ENCODE results near the gene TMTC4.
"Not testable (repeated sequence)": the region's sequence is repeated elsewhere in the genome, so short reads cannot be mapped to it uniquely, and the experiment has no call there.

The TMTC4 gene

DNA sequence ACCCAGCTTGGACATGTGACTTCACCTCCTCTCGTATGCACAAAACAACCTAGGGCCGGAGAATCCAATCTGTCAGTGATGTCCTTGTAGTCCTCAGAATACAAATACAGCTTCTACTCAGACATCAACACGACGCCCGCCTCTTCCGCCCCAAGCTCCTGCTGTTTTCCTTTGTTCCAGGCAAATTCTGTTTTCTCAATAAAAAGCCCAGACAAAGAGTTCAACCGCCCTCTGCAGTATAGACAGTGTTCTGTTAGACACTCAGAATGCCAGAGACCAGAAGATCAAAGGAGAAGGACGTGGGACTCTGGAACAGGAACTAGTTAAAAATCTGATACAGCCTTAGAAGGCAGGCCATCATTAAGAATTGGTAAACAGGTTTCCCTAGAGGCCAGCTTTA lies 44.0 kb downstream of the TMTC4 start:
- Histone ChIP-seq H3K4me1 (ENCODE audit: control insufficient read depth, insufficient read depth, low read length) (no peaks in the 10 kb centered on the region), H3K36me3 (ENCODE audit: control insufficient read depth, insufficient read depth, low read length) (peaks cover 12% of the 10 kb centered on the region; the same call in 1 of the 2 replicates), H3K27ac (ENCODE audit: low read length) (no peak overlapping the region), H3K4me3 (ENCODE audit: low read length) (no peak overlapping the region), H3K9me3 (ENCODE audit: control insufficient read depth, insufficient read depth, low read length) (no peaks in the 10 kb centered on the region), H3K27me3 (ENCODE audit: control insufficient read depth, insufficient read depth, low read length) (no peaks in the 10 kb centered on the region)
- no CpG with 5 or more reads among the region's 8 CpGs for WGBS (ENCODE audit: insufficient coverage, insufficient read length)
- DNase-seq (ENCODE audit: low read depth, low spot score) = no peak

DNA sequence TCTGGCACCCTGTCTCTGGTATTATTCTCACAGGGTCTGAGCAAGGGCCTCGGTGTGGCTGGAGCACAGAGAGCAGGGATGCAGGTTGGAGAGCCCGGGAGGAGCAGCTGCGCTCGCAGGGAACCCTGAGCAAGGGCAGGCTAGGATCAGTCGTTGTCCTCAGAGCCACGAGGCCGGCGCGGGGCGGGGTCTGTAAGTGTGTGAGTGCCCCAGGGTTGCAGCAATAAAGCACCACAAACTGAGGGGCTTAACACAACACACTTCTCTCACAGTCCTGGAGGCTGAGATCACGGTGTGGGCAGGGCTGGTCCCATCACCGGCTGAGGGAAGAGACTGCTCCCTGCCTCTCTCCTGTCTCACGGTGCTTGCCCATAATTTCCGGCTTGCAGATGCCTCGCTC lies 47.5 kb downstream of the TMTC4 start:
- H3K4me1 ChIP-seq (ENCODE audit: control insufficient read depth, insufficient read depth, low read length) = no peaks in the 10 kb centered on the region
- H3K27ac ChIP-seq (ENCODE audit: low read length) = no peak overlapping the region
- H3K4me3 ChIP-seq (ENCODE audit: low read length) = no peak overlapping the region
- DNase-seq (ENCODE audit: low read depth, low spot score) = no peak
- H3K36me3 ChIP-seq (ENCODE audit: control insufficient read depth, insufficient read depth, low read length) = peaks cover 11% of the 10 kb centered on the region; the same call in 1 of the 2 replicates
- H3K27me3 ChIP-seq (ENCODE audit: control insufficient read depth, insufficient read depth, low read length) = no peaks in the 10 kb centered on the region
- WGBS (ENCODE audit: insufficient coverage, insufficient read length) = no CpG with 5 or more reads among the region's 15 CpGs
- no peaks in the 10 kb centered on the region for H3K9me3 ChIP-seq (ENCODE audit: control insufficient read depth, insufficient read depth, low read length)

DNA sequence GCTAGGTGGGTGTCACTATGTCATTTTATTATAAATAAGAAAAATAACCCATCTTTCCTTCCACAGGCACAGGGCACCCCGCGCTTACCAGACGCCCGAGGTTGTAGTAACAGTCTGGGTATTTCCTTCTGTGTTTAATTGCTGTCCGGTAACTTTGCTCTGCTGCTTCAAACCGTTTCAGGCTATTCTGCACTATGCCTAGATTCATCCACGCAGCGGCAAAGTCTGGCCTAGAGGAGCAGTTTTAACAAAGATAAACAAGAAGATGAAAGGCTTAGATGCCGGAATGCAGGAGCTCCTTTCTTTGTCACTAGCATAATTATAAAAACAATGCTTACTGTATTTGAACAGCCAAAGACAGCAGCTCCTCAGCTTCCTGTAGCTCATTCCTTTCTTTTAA lies 49.1 kb downstream of the TMTC4 start:
- no peaks in the 10 kb centered on the region for H3K4me1 ChIP-seq (ENCODE audit: control insufficient read depth, insufficient read depth, low read length)
- no peak for DNase-seq (ENCODE audit: low read depth, low spot score)

DNA sequence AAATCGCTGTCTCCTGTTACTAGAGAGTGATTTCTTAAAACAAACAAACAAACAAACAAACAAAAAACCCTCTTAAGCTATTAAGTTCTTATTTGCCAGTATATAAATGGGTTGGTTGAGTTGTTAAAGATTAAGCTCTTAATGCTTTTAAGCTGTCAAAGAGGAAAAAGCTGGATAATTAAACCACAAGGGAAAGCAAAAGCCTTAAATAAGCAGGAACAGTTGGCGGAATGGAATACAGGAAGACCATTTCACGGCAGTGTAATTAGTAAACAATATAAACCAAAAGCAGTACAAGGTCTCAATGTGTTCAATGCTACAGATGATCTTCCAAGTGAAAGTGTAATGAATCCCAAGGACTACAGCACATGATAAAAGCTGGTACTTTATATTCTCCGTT lies 53.8 kb downstream of the TMTC4 start:
- no CpG with 5 or more reads among the region's 4 CpGs for WGBS (ENCODE audit: insufficient coverage, insufficient read length)

More for the DNA sequence above, 49.1 kb downstream of the TMTC4 start:
- peaks cover 11% of the 10 kb centered on the region; the same call in 1 of the 2 replicates for H3K36me3 ChIP-seq (ENCODE audit: control insufficient read depth, insufficient read depth, low read length)
- H3K9me3 ChIP-seq (ENCODE audit: control insufficient read depth, insufficient read depth, low read length) = no peaks in the 10 kb centered on the region
- WGBS (ENCODE audit: insufficient coverage, insufficient read length) = no CpG with 5 or more reads among the region's 9 CpGs
- no peak overlapping the region for H3K27ac ChIP-seq (ENCODE audit: low read length)
- H3K4me3 ChIP-seq (ENCODE audit: low read length) = no peak overlapping the region
- H3K27me3 ChIP-seq (ENCODE audit: control insufficient read depth, insufficient read depth, low read length) = no peaks in the 10 kb centered on the region

DNA sequence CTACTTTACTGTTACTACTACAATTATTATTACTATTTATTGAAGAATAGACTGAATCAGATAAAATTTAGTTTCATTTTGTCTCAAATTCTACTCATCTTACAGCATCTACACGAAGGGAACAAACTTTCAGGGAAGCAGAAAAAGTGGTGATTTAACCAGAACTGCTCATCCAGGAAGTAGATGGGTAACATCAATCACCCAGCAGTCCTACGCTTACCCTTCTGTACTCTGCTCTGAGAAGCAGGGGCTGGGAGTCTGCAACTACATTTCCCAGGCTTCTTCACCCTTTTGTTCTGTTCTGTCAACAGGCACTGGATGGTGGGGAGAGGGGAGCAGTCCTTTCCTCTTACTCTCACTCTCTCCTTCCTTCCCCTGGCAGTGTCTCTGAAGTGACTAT lies 54.7 kb downstream of the TMTC4 start:
- no peak overlapping the region for H3K27ac ChIP-seq (ENCODE audit: low read length)
- no peaks in the 10 kb centered on the region for H3K9me3 ChIP-seq (ENCODE audit: control insufficient read depth, insufficient read depth, low read length)
- H3K4me3 ChIP-seq (ENCODE audit: low read length) = no peak overlapping the region
- WGBS (ENCODE audit: insufficient coverage, insufficient read length) = no CpG with 5 or more reads among the region's 2 CpGs
- H3K27me3 ChIP-seq (ENCODE audit: control insufficient read depth, insufficient read depth, low read length) = no peaks in the 10 kb centered on the region
- no peaks in the 10 kb centered on the region for H3K4me1 ChIP-seq (ENCODE audit: control insufficient read depth, insufficient read depth, low read length)
- H3K36me3 ChIP-seq (ENCODE audit: control insufficient read depth, insufficient read depth, low read length) = peaks cover 6% of the 10 kb centered on the region; the same call in 1 of the 2 replicates
- DNase-seq (ENCODE audit: low read depth, low spot score) = no peak

More for the DNA sequence above, 53.8 kb downstream of the TMTC4 start:
- DNase-seq (ENCODE audit: low read depth, low spot score) = no peak
- no peaks in the 10 kb centered on the region for H3K27me3 ChIP-seq (ENCODE audit: control insufficient read depth, insufficient read depth, low read length)
- no peak overlapping the region for H3K27ac ChIP-seq (ENCODE audit: low read length)
- peaks cover 6% of the 10 kb centered on the region; the same call in 1 of the 2 replicates for H3K36me3 ChIP-seq (ENCODE audit: control insufficient read depth, insufficient read depth, low read length)
- no peaks in the 10 kb centered on the region for H3K9me3 ChIP-seq (ENCODE audit: control insufficient read depth, insufficient read depth, low read length)
- H3K4me3 ChIP-seq (ENCODE audit: low read length) = no peak overlapping the region
- H3K4me1 ChIP-seq (ENCODE audit: control insufficient read depth, insufficient read depth, low read length) = no peaks in the 10 kb centered on the region

DNA sequence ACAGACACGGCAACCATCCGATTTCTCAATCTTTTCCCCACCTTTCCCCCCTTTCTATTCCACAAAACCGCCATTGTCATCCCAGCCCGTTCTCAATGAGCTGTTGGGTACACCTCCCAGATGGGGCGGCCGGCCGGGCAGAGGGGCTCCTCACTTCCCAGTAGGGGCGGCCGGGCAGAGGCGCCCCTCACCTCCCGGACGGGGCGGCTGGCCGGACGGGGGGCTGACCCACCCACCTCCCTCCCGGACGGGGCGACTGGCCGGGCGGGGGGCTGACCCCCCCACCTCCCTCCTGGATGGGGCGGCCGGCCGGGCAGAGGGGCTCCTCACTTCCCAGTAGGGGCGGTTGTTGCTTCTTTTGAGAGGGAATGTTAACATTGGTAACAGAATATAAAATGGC lies 55.7 kb downstream of the TMTC4 start:
- H3K4me3 ChIP-seq (ENCODE audit: low read length); H3K4me1 ChIP-seq (ENCODE audit: control insufficient read depth, insufficient read depth, low read length); H3K27ac ChIP-seq (ENCODE audit: low read length); H3K27me3 ChIP-seq (ENCODE audit: control insufficient read depth, insufficient read depth, low read length); H3K36me3 ChIP-seq (ENCODE audit: control insufficient read depth, insufficient read depth, low read length); H3K9me3 ChIP-seq (ENCODE audit: control insufficient read depth, insufficient read depth, low read length); DNase-seq (ENCODE audit: low read depth, low spot score): not testable (repeated sequence)
- no CpG with 5 or more reads among the region's 24 CpGs for WGBS (ENCODE audit: insufficient coverage, insufficient read length)

DNA sequence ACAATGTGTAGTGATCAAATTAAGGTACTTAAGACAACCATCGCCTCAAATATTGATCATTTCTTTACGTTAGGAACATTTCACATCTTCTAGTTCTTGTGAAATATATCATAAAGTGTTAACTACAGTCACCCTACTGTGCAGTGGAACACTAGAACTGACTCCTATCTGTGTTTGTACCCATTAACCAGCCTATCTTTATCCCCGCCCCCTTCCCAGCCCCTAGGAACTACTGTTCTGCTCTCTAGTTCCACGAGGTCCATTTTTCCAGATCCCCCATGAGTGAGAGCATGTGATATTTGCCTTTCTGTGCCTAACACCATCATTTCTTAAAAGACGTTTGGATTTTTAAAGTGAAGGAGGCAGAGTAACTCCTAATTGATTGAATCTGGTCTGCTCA lies 61.6 kb downstream of the TMTC4 start:
- Histone ChIP-seq H3K36me3 (ENCODE audit: control insufficient read depth, insufficient read depth, low read length) (no peaks in the 10 kb centered on the region; the same call in 1 of the 2 replicates), H3K27ac (ENCODE audit: low read length) (no peak overlapping the region), H3K27me3 (ENCODE audit: control insufficient read depth, insufficient read depth, low read length) (no peaks in the 10 kb centered on the region), H3K9me3 (ENCODE audit: control insufficient read depth, insufficient read depth, low read length) (no peaks in the 10 kb centered on the region), H3K4me1 (ENCODE audit: control insufficient read depth, insufficient read depth, low read length) (no peaks in the 10 kb centered on the region), H3K4me3 (ENCODE audit: low read length) (no peak overlapping the region)
- no CpG with 5 or more reads among the region's 5 CpGs for WGBS (ENCODE audit: insufficient coverage, insufficient read length)
- DNase-seq (ENCODE audit: low read depth, low spot score) = no peak

DNA sequence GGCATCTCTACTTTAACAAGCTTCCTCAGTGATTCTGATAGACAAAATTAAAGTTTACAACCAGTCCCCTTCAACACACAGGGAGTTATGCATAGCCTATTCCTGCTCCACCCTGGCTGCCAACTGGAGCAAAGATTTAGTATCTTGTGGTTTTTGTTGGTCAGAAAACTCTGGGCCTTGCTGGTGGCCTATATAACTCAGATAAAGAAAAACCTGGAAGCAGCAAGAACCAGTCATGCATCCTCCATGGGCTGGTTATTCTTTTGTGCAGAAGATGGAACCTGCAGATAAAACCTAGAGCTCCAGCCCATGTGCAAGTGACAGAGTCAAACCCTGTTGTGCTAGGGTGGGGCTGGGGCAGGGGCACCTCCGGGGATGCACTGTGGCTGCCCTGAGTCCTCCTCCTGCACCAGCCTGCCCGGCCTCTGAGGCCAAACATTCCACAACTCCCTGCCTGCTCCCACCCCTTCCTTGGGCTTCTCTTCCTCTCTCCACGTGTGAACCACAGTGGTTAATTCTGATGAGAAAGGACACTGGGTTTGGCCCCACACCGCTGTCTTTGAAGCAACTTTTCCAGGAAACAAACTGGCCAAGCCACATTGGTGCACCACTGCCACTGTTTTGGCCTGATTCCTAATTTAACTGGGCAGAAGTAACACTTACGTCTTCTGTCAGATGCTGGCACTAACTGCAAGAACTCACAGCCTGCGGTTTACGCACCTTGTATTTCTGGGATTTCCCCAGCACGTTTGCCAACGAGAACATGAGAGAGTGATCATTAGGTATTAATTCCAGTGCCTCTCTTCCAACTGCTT lies 62.7 kb downstream of the TMTC4 start:
- no peaks in the 10 kb centered on the region for H3K36me3 ChIP-seq (ENCODE audit: control insufficient read depth, insufficient read depth, low read length)
- no peak for DNase-seq (ENCODE audit: low read depth, low spot score)
- H3K4me1 ChIP-seq (ENCODE audit: control insufficient read depth, insufficient read depth, low read length) = no peaks in the 10 kb centered on the region
- no peaks in the 10 kb centered on the region; the same call in 1 of the 2 replicates for H3K27me3 ChIP-seq (ENCODE audit: control insufficient read depth, insufficient read depth, low read length)
- H3K27ac ChIP-seq (ENCODE audit: low read length) = no peak overlapping the region
- H3K9me3 ChIP-seq (ENCODE audit: control insufficient read depth, insufficient read depth, low read length) = no peaks in the 10 kb centered on the region
- no peak overlapping the region for H3K4me3 ChIP-seq (ENCODE audit: low read length)
- WGBS (ENCODE audit: insufficient coverage, insufficient read length) = no CpG with 5 or more reads among the region's 9 CpGs

DNA sequence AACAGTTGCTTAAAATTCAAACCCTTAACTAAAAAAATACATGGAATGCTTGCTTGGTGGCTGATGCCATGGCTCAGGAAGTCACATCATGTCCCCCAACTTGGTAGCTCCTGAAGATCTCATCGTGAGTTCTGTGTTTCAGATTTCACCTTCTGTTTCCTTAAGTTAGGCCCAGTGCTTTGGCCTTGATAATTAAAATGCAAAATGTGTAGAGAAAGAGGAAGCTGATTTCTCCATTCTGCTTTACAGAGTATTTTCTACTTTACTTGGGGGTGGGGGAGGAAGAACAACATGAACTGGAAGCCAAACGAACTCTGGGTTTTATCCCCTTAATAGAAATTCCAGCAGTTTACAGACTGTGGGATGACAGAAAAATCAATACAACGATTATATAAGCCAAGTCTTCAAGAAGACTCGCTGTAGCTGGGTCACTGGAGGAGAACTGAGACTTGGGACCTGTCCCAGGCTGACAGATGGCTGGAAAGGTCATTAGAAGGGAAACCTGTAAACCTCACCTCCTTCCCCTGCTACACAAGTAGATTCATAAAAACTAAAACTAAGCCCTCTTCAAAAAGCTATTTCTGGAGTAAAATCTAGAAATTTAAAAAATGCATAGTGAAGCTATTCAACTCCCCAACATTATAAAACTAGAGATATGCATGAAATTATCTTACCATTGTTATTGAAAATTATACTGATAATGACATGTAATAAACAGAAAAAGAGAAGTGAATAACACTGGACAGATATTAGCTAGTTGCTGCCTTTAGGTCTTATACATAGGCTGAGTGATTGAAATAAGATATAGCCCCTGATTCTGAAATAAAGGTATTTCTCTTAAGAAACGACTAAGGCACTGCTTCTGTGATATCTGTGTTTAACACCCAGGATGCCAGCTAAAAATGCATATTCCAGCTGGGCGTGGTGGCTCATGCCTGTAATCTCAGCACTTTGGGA lies 63.9 kb downstream of the TMTC4 start:
- no peaks in the 10 kb centered on the region for H3K9me3 ChIP-seq (ENCODE audit: control insufficient read depth, insufficient read depth, low read length)
- no peak overlapping the region for H3K4me3 ChIP-seq (ENCODE audit: low read length)
- DNase-seq (ENCODE audit: low read depth, low spot score) = no peak
- no peaks in the 10 kb centered on the region for H3K36me3 ChIP-seq (ENCODE audit: control insufficient read depth, insufficient read depth, low read length)
- H3K27ac ChIP-seq (ENCODE audit: low read length) = no peak overlapping the region
- WGBS (ENCODE audit: insufficient coverage, insufficient read length) = no CpG with 5 or more reads among the region's 6 CpGs
- H3K27me3 ChIP-seq (ENCODE audit: control insufficient read depth, insufficient read depth, low read length) = no peaks in the 10 kb centered on the region; the same call in 1 of the 2 replicates
- no peaks in the 10 kb centered on the region for H3K4me1 ChIP-seq (ENCODE audit: control insufficient read depth, insufficient read depth, low read length)

DNA sequence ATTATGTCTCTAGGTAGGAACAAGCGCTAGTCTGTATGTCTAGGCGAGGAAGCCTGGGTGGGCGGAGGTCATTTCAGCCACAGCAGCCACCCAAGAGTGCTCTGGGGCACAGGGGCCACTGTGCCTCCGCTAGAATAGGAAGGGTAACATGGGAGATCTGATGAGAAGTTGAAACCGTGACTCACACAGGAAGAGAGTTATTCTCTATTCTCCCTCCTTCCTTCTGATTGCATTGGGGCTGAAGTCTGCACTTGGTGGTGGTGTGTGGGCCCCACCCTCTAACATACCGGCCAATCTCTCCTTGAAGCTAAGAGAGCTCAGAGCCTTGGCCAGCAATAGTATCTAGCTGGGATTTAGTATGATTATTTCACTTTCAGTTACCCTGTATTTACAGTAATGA lies 65.7 kb downstream of the TMTC4 start:
- H3K27me3 ChIP-seq (ENCODE audit: control insufficient read depth, insufficient read depth, low read length) = no peaks in the 10 kb centered on the region; the same call in 1 of the 2 replicates
- no CpG with 5 or more reads among the region's 6 CpGs for WGBS (ENCODE audit: insufficient coverage, insufficient read length)
- H3K36me3 ChIP-seq (ENCODE audit: control insufficient read depth, insufficient read depth, low read length) = no peaks in the 10 kb centered on the region; the same call in 1 of the 2 replicates
- H3K27ac ChIP-seq (ENCODE audit: low read length) = no peak overlapping the region
- H3K9me3 ChIP-seq (ENCODE audit: control insufficient read depth, insufficient read depth, low read length) = no peaks in the 10 kb centered on the region
- DNase-seq (ENCODE audit: low read depth, low spot score) = no peak
- no peaks in the 10 kb centered on the region for H3K4me1 ChIP-seq (ENCODE audit: control insufficient read depth, insufficient read depth, low read length)
- no peak overlapping the region for H3K4me3 ChIP-seq (ENCODE audit: low read length)

Measured in iPS DF 6.9 (cell line).